ENCODE results near the gene CD82.
"Not testable (repeated sequence)": the region's sequence is repeated elsewhere in the genome, so short reads cannot be mapped to it uniquely, and the experiment has no call there.

CD82 gene

DNA sequence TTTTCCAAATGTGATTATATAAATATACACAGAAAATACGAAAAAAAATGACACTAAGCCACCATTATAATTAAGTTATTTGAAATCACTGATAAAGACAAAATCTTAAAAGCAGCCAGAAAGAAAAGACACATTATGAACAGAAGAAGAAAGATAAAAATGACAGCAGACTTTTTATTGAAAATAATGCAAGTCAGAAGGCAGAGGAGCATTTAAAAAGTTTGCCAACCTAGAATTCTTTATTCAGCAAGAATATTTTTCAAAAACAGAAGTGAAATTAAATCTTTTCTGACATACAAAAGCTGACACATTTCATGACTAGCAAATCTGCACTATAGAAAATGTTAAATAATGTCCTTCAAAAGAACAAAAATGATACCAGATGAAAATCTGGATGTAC lies 77.8 kb downstream of the CD82 start:
- DNase-seq, result peak; percentile 27

DNA sequence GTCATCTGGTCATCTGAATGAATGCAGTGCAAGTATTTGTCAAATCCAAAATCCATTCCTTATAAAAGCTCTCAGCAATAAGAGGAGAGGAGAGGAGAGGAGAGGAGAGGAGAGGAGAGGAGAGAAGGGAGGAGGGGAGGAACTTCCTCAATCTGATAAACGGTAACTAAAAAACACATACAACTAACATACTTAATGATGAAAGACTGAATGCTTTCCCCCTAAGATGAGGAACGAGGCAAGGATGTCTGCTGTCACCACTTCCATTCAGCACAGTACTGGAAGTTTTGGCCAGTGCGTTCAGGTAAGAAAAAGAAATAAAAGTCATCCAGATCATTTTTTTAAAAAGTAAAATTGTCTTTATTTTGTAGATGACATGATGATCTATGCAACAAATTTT lies 80.4 kb downstream of the CD82 start:
- peak; percentile 68 for DNase-seq

- not testable (repeated sequence) for DNase-seq
Observed at GRCh38 chr11:44647255-44647955, 81.9 kb downstream of the CD82 start.

- no peak for DNase-seq
Observed at GRCh38 chr11:44648109-44648508, 82.6 kb downstream of the CD82 start.

- peak; percentile 45 for DNase-seq
Observed at GRCh38 chr11:44651535-44652155, 86.2 kb downstream of the CD82 start.

GRCh38 chr11:44652901-44653644 lies 87.6 kb downstream of the CD82 start:
- DNase-seq, result no peak

DNA sequence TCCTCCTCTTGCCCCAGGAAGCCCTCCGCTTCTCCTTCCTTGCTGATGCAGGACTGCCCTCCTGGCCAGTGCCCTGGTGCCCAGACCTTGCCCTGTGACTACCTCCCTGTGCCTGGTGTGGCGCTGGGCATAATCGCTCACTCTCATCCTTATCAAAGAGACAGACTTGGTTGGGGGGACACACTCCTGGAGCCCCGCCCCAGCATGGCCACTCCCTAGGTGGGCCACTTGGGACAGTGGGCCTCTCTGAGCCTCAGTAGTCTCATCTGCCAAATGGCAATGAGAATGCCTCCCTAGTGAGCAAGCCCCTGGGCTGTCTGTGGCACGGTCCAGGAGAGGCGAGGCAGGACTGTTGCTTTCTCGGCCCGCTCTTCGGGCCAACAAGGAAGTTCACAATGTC lies 88.6 kb downstream of the CD82 start:
- DNase-seq, result no peak

- no peak for DNase-seq
Observed at GRCh38 chr11:44654596-44654995, 89.1 kb downstream of the CD82 start.

DNA sequence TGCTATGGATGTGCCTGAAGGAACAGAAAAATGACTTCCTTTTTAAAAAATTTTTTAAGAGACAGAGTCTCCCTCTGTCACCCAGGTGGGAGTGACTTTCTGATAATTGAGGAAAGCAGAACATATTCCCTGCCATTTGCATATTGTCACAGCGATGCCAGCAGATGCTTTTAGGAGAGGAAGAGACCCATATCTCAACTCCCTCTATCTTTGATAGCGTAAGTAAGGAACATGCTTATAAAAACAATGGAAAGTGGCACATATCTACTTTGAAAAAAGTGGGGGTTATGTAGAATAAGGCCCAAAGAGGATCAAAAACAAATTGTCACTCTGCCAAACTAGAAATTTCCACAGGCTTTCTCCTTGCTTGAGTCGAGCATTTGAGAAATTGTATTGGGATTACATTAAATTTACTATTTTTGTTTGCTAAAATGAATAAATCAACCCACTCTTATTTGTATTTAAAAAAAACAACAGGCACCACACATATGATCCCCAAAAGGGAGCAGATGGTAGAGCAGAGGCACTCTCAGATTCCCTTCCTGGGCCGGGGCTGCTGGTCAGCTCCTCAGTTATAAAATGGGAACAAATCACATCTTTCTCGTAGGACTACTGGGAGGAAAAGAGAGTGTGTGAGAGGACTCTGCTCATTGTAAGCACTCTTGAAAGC lies 92.5 kb downstream of the CD82 start:
- no peak for DNase-seq

DNA sequence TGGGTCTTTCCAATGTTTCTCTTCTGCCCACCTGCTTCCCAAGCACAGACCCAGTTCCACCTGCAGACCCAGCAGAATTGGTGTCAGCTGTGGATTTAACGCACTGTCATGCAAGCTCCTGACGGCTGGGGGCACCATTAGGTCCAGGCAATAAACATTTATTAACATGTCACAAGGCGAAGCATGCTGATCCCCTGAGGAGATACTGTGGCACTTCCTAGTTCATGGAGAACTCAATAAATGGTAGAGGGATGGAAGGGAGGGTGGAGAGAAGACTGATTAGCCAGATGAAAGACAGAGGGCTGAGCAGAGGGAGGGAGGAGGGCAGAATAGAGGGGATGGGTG lies 93.0 kb downstream of the CD82 start:
- DNase-seq, result peak; percentile 12

DNA sequence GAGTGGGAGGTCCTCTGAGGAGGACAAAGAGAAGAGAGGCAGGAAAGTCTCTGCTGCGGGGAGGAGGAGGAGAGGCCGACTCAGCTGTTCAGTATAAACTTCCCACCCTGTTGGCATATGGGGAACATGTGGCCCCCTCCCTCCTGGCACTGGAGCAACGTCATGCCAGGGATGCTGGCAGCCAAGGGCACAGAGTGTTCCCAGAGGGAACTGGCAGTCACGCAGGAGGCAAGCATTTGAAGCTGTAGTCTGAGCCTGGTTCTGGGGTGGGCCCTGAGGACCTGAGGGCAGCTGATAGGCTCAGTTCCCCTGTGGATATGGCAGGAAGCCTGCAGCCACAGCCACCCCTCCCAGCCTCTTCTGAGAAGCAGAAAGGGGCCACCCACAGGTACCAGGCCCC lies 94.2 kb downstream of the CD82 start:
- no peak for DNase-seq

DNA sequence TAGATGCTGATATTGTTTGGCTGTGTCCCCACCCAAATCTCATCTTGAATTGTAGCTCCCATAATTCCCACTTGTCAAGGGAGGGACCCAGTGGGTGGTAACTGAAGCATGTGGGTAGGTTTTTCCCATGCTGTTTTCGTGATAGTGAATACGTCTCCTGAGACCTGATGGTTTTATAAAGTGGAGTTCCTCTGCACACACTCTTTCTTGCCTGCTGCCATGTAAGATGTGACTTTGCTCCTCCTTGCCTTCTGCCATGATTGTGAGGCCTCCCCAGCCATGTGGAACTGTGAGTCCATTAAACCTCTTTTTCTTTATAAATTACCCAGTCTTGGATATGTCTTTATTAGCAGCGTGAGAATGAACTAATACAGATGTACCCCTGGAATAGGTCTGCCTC lies 95.1 kb downstream of the CD82 start:
- not testable (repeated sequence) for DNase-seq

DNA sequence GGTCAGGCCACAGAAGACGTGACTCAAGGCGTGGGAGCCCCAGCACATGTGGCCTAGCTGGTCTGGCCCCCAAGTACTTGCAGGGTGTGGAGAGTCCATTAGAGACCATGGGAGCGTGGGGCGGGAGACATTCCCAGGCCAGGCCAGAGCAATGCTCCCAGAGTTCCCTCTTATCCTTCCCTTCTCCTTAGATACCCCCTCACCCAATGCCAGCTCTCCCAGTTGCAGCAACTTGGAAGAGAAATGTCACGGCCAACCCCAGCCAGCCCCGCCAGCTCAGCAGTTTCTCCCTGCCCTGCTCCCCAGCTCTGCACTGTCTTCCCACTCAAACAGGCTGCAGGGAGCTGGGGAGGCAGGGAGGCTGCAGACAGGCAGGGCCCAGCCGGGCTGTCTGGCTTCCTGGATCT lies 95.9 kb downstream of the CD82 start:
- no peak for DNase-seq
